ENCODE results near the gene DDX1. TPM values are rescaled to one million over a fixed set of nuclear protein-coding genes. Genes with fewer than 3 reads are reported as not detected.

DDX1 gene
- total and polyA plus RNA-seq, 10 of the 15 experiments (the other 5 are each of a cell fraction or from before 2014, with no cell fraction given) = 53.2 to 134 (median 85.6) TPM

DNA sequence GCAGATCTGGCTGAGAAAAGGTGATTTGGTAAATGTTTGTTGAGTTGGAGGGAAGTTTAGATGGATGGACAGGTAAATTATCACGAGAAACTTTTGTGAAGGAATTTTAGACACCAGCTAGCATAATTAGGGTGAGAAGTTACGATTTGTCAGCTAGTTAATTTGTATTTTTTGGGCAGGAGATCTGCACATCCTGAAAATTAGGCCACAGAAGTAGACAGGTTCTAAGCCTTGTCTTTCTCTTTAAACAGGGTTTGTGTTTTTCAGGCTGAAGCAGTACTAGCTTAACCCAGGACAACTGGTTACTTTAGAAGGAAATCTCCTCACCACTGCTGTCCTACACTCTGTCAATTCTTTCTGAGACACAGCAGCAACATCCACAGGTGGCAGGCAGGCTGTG, 49.1 kb downstream of the DDX1 start (continued):
- TF ChIP-seq, protein P1, sequence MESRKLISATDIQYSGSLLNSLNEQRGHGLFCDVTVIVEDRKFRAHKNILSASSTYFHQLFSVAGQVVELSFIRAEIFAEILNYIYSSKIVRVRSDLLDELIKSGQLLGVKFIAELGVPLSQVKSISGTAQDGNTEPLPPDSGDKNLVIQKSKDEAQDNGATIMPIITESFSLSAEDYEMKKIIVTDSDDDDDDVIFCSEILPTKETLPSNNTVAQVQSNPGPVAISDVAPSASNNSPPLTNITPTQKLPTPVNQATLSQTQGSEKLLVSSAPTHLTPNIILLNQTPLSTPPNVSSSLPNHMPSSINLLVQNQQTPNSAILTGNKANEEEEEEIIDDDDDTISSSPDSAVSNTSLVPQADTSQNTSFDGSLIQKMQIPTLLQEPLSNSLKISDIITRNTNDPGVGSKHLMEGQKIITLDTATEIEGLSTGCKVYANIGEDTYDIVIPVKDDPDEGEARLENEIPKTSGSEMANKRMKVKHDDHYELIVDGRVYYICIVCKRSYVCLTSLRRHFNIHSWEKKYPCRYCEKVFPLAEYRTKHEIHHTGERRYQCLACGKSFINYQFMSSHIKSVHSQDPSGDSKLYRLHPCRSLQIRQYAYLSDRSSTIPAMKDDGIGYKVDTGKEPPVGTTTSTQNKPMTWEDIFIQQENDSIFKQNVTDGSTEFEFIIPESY (IDR thresholded peaks at IDR 0.05) = no peak
- TF ChIP-seq, protein P2, sequence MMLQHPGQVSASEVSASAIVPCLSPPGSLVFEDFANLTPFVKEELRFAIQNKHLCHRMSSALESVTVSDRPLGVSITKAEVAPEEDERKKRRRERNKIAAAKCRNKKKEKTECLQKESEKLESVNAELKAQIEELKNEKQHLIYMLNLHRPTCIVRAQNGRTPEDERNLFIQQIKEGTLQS (IDR thresholded peaks at IDR 0.05; ENCODE audit: borderline replicate concordance, extremely low read depth, low read depth, low read length) = no peak
- no peak for TF ChIP-seq LARP7 (IDR thresholded peaks at IDR 0.05)
- no peak for TF ChIP-seq RAD21 (IDR thresholded peaks at IDR 0.05; ENCODE audit: insufficient read depth, low read depth, low read length)

DNA sequence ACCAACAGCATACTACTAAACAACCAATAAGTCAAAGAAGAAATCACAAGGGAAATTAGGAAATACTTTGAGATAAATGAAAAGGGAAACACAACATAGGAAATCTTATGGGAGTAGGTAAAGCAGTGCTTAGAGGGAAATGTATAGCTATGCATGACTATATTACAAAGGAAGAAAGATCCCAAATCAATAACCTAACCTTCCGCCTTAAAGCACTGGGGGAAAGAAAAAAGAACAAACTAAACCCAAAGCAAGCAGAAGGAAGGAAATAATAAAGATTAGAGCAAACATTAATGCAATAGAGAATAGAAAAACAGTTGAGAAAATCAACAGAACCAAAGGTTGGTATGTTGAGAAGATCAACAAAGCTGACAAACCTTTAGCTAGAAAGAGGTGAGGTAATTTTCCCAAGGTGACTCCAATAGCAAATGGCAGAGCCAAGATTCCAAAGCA, 49.9 kb downstream of the DDX1 start:
- ChIA-PET CTCF (no interaction called here), SMC1A (ENCODE audit: uncharacterized antibody, unreplicated experiment) (interaction anchor here (0.9 kb wide), 1 partner anchor 12 kb away, joined by 3 read pairs; no protein-coding TSS in a partner anchor), RAD21 (ENCODE audit: unreplicated experiment) (no interaction called here), POLR2A (interaction anchor here (0.5 kb wide), 1 partner anchor 33 kb away, joined by 7 read pairs; no protein-coding TSS in a partner anchor)
- Histone ChIP-seq H3K27ac (ENCODE audit: control insufficient read depth, insufficient read depth) (no peak overlapping the region), H3K4me1 (ENCODE audit: control insufficient read depth, insufficient read depth, low read length) (no peaks in the 10 kb centered on the region), H3K79me2 (ENCODE audit: control insufficient read depth, insufficient read depth, low read length) (no peaks in the 10 kb centered on the region), H3K27me3 (replicated peaks in 1 of 2; ENCODE audit: control insufficient read depth in 2 of 2, insufficient read depth in 2 of 2, low read length in 1 of 2) (no peaks in the 10 kb centered on the region), H2AFZ (ENCODE audit: control insufficient read depth, low read depth, low read length) (no peak overlapping the region), H4K20me1 (ENCODE audit: control insufficient read depth, insufficient read depth) (no peaks in the 10 kb centered on the region), H3K9me3 (replicated peaks; ENCODE audit: control insufficient read depth, insufficient read depth, low read length) (no peaks in the 10 kb centered on the region), H3K9ac (ENCODE audit: control insufficient read depth, insufficient read depth, low read length) (no peak overlapping the region), H3K36me3 (ENCODE audit: control insufficient read depth in 2 of 2, insufficient read depth in 2 of 2, low read length in 1 of 2) (peaks cover 0 to 4% of the 10 kb centered on the region in 2 experiments; a peak in 1 of 4 replicates), H3K4me3 (no peak overlapping the region; the same call in 1 of the 2 replicates), H3K4me2 (ENCODE audit: control insufficient read depth, insufficient read depth) (no peak overlapping the region)
- no TSS peak for BruUV-seq (replicated peaks)
- FAIRE-seq = no peak
- in situ Hi-C loops (cut with MboI) (loop anchor here (10.0 kb wide), 2 partner anchors 973 to 1113 kb away; no protein-coding TSS in a partner anchor), intact Hi-C loops (cut with micrococcal nuclease; ENCODE audit: unreplicated experiment) (no loop called here)
- DNase-seq (ENCODE audit: low read depth, low spot score) = no peak
- 100% methylated on average over 1 of the region's 1 CpG for WGBS (ENCODE audit: insufficient coverage, insufficient replicate concordance, low lambda C conversion rate, missing lambda C conversion rate)
- ATAC-seq = no peak
- TF ChIP-seq GABPA (IDR thresholded peaks at IDR 0.05; ENCODE audit: low read depth) (no peak), FOXK2 (IDR thresholded peaks at IDR 0.05) (no peak), EZH2 (IDR thresholded peaks at IDR 0.05; ENCODE audit: borderline replicate concordance, control insufficient read depth, low read depth, low read length) (no peak)
- TF ChIP-seq, protein P3, sequence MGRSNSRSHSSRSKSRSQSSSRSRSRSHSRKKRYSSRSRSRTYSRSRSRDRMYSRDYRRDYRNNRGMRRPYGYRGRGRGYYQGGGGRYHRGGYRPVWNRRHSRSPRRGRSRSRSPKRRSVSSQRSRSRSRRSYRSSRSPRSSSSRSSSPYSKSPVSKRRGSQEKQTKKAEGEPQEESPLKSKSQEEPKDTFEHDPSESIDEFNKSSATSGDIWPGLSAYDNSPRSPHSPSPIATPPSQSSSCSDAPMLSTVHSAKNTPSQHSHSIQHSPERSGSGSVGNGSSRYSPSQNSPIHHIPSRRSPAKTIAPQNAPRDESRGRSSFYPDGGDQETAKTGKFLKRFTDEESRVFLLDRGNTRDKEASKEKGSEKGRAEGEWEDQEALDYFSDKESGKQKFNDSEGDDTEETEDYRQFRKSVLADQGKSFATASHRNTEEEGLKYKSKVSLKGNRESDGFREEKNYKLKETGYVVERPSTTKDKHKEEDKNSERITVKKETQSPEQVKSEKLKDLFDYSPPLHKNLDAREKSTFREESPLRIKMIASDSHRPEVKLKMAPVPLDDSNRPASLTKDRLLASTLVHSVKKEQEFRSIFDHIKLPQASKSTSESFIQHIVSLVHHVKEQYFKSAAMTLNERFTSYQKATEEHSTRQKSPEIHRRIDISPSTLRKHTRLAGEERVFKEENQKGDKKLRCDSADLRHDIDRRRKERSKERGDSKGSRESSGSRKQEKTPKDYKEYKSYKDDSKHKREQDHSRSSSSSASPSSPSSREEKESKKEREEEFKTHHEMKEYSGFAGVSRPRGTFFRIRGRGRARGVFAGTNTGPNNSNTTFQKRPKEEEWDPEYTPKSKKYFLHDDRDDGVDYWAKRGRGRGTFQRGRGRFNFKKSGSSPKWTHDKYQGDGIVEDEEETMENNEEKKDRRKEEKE (IDR thresholded peaks at IDR 0.05) = no peak
- TF ChIP-seq, protein P4, sequence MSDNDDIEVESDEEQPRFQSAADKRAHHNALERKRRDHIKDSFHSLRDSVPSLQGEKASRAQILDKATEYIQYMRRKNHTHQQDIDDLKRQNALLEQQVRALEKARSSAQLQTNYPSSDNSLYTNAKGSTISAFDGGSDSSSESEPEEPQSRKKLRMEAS (IDR thresholded peaks at IDR 0.05; ENCODE audit: low read depth, low read length) = no peak
- TF ChIP-seq, protein P5, sequence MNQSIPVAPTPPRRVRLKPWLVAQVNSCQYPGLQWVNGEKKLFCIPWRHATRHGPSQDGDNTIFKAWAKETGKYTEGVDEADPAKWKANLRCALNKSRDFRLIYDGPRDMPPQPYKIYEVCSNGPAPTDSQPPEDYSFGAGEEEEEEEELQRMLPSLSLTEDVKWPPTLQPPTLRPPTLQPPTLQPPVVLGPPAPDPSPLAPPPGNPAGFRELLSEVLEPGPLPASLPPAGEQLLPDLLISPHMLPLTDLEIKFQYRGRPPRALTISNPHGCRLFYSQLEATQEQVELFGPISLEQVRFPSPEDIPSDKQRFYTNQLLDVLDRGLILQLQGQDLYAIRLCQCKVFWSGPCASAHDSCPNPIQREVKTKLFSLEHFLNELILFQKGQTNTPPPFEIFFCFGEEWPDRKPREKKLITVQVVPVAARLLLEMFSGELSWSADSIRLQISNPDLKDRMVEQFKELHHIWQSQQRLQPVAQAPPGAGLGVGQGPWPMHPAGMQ (IDR thresholded peaks at IDR 0.05; ENCODE audit: borderline replicate concordance) = no peak
